SW480 (cell line): Measurements from ENCODE around the gene MAP3K20.
A peak's percentile ranks its signal among the peaks of the same experiment; 100 is the strongest.
"Not testable (repeated sequence)": the region's sequence is repeated elsewhere in the genome, so short reads cannot be mapped to it uniquely, and the experiment has no call there.

Experiments
- DNase-seq: peaks from one replicate; pipeline ENCODE4 v3.0.0-alpha.2; 2016; ENCODE audit warnings: low spot score

MAP3K20 gene

DNA sequence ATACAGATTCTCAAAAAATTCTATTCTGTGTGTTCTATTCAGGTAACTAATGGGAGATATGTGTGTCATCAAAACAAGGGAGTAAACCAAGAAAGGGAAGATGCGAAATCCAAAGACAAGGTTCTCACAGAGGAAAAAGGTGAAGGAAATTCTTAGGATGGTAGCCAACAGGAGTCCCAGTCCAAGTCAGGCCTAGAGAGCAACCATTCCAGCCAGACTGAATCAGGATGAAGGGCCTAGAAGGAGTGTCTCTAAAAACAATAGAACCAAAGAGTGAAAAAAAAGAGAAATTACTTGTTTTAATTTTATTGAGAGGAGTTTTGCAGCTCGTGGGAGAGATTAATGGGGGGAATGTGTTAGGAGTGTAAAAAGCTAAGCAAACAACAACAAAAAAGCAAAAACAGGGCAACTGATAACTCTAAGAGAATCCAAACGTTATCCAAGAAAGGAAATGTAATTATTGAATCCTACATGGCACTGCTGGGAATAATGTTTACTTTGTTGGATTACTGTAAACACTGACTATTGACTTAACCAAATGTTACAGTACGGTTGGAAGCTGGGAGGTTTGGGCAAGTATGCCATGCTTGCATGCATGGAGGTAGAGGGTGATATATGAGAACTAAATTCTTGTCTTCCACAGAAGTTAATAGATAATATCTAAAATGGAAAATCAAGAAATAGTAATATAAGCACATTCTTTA is 12.3 kb downstream of the MAP3K20 start:
- no peak for DNase-seq

DNA sequence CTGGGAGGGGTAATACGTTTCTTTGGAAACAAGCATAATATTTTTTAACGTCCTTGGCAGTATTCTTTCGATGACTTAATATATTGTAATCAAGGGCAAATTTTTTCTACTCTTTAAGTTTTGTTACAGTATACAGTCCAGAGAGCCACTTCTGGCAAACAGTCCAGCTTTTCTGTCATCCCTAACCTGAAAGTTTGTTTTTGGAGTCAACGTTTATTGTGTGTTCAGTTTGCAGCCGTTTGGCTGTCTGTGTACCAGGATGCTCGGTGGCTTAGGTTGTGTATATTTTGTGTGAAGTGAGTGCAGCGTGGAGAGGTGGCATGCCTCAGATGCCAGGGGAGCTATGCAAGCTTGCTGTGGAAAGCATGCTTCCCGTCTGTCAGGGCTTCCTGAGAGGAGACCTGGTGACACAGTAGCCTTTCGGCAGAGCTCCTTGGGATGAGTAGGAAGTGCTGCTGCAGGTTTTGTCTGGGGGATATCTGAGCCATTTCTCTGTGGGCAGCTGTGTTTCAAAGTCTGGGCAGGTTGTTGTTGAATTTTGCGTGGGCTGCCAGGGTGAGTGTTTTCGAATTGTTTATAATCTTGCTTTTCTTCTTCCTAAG is 14.7 kb downstream of the MAP3K20 start:
- no peak for DNase-seq

DNA sequence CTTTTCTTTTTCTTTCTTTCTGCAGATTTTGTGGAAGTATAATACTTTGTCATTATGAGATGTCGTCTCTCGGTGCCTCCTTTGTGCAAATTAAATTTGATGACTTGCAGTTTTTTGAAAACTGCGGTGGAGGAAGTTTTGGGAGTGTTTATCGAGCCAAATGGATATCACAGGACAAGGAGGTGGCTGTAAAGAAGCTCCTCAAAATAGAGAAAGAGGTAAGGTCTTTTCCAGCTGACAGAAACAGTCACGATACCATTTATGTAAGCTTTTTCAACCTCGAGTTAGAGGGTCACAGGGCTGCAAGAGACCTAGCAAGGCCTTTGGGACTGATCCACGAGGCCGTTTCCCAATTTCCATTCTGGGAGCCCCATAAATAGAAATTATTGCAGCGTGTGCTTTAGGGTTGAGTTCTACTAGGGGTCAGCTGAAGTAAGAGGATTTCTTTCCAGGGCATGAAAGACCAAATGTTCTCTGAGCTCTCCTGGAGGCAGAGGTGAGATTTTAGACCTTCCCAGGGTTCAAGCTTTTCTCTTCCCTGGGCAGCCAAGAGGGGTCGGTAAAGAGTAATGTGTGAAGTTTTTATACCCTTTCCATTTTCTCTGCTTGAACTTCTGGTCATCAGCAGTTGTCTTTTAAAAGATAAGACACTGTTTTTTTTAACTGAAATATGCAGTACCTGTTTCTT is 15.5 kb downstream of the MAP3K20 start:
- DNase-seq = no peak

DNA sequence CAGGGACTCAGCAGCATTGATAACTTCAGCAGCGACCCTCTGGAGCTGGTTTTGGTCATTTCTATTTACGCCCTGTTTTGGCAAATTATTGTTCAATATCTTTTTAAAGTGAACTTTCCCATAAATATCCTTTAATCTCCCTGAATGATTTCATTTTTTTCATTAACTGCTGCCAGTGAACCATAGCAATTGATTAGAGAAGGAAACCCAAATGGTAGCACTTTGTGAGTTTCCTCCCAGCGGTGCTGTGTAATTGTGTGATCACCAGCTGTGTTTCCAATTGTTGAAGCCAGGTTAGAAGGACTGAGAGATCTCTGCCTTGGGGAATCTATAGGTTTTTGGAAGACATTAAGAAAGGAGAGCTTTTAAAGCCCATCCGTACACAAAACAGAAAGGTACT is 16.3 kb downstream of the MAP3K20 start:
- no peak for DNase-seq

DNA sequence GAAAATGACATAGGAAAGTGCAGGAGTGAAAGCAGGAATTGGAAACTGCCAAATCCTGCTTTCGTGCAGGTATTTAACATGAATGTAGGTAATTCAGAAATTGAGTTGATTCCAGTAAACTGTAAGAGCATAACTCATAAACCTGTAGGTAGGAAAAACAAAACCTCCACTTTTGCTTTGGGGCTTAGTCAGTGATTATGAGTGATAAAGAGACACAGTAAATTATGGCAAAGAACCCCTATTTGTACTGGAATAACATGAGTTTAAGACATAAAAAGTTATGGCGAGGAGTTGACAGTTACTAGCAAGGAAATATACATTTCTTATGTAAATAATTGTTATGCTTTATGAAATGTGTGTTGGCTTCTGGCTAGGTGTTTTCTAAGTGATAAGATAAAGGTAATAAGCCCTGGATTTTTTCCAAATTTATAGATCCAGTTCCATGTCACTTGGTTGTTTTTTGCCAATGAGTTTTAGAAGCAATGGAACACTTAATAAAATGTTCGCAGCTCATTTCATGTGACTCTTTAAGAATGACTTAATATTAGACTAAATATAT is 17.3 kb downstream of the MAP3K20 start:
- DNase-seq = no peak

DNA sequence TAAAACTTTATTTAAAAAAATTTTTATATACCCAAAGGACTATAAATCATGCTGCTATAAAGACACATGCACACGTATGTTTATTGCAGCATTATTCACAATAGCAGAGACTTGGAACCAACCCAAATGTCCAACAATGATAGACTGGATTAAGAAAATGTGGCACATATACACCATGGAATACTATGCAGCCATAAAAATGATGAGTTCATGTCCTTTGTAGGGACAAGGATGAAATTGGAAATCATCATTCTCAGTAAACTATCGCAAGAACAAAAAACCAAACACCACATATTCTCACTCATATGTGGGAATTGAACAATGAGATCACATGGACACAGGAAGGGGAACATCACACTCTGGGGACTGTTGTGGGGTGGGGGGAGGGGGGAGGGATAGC is 18.0 kb downstream of the MAP3K20 start:
- not testable (repeated sequence) for DNase-seq

DNA sequence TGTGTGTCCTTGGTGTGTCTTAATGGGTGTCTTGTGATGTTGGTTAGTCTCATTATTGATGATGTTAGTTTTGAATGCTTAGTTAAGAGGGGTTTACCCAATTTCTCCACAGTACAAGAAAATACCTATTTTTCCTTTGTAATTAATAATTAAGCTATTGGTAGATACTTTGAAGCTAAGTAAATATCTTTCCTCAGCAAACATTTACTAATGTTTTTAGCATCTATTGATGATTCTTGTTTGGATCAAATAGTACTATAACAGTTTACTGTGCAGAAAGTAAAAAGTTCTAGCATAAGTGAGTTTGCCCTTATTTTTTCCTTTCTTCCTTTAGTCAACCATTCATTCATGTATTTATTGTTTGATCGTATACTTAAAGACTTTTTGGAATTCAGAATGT is 19.1 kb downstream of the MAP3K20 start:
- no peak for DNase-seq

DNA sequence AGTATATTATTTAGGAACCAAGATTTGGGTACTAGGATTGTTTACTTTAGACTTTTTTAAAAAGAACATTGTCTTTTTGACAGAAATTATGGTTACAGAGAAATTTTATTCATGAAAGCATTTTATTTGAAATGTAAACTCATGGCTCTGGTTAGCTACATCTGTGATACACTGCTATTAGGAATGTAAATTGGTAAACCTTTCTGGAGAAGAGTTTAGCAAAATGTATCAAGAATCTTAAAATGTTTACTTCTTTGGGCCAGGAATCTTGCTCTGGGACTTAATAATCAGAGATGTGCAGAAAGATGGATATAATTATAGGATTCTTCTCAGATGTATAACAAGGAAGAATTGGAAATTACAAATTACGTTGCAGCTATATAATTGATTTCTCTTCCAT is 19.7 kb downstream of the MAP3K20 start:
- no peak for DNase-seq

DNA sequence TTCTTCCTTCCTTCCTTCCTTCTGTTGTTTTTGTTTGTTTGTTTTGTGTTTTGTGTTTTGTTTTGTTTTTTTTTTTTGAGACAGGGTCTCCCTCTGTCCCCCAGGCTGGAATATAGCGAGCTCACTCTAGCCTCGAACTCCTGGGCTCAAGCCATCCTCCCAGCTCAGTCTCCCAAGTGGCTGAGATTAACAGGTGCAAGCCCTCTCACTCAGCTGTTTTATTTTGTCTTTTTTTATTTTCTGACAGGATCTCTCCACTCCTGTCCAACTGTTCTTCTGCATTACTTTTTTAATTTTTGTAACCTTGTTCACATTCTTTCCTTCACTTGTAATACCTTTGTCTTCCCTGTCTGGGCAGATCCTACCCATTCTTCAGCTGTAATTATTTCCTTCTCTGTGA is 23.6 kb downstream of the MAP3K20 start:
- DNase-seq = no peak

DNA sequence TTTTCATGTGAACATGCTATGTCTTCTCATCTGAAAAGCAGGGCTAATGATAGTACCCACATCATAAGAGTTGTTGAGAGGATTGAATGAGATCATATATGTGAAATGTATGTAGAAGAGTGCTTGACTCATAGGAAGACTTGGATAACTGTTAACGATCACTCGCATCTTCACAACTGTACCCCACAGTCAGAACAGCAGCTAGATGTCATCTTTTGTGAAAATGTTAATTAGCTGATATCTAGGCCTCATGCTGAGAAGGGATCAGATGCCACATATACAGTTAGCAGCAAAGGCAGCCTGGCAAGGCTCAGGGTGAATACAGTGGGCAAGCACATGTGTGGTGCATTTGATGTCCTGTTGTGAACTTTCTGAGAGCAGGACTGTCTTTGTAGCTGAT is 24.2 kb downstream of the MAP3K20 start:
- no peak for DNase-seq

DNA sequence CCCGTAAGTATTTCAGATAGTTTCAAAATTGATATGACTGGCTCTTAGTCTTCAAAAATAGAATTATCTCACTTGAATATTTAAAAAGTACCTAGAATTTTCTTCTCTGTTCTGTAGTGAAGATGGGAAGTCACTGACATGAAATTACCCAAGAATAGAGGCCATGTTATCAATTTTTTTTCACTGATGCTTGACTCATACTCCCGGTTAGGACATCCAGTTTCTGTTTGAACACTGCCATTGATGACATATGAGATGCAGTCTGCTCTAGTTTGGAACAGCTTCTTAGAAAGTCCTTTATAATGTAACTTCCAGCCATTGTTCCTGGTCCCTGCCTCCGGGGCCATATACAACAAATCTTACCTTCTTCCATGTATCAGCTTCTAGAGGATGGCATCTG is 26.0 kb downstream of the MAP3K20 start:
- DNase-seq = no peak

DNA sequence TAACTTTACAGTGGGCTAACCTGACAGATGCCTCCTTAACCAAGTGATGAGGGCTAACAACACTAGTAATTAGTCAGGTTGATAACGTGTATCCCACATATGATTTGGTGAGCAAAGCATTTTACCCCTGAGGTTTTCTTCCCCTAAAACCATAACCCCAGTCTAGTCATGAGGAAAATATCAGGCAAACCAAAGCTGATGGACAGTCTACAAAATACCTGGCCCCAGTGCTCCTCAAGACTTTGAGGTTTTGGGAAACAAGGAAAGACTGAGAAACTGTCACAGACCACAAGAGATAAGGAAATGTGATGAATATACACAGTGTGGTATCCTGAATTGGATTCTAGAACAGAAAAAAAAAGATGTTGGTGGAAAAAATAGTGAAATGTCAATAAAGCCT is 28.5 kb downstream of the MAP3K20 start:
- no peak for DNase-seq

DNA sequence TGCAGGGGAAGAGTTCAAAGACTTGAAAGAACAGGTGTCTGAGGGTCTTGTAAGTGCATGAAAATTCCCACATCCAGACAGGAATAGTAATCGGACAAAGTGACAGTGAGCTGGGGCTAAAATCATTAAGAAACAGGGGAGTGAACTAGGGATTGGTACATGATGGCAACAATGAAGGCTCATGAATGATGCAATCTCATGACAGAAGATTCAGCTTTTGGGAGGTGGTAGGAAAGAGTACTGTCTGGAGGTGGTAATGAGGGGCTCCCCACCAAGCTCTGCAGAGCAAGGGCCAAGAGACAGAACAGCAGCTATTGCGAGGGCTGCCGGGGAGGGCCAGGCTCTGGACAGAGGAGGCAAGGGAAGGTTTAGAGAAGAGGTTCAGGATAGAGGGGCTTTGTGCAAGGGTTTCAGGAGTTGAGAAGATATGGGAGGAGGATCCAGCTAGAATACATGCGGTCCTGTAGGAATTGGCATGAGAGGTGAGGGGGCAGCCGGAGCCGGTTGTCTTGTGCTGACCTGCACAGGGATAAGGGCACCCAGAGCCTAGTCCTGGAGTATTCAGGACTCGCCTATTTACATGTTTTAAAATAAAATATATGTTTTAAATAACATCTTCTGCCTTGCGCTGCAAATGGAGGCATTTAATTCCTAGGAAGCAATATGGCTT is 31.4 kb downstream of the MAP3K20 start:
- DNase-seq = no peak

DNA sequence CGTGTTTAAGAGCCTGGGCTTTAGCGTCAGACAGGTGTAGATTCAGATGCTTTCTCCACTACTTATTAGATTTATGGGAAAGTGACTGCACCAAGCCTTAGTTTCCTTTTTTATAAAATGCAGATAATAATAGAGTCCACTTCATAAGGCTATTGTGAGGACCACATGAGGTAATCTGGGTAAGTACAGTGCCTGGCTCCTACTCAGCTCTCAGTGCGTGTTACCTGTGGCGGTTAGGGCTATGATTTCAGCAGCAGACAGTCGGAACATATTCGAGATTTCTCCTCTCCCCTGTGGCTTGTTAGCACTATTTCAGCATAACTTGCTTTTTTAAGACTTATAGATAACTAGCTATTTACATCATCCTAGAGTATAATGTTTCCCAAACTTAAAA is 32.0 kb downstream of the MAP3K20 start:
- no peak for DNase-seq

DNA sequence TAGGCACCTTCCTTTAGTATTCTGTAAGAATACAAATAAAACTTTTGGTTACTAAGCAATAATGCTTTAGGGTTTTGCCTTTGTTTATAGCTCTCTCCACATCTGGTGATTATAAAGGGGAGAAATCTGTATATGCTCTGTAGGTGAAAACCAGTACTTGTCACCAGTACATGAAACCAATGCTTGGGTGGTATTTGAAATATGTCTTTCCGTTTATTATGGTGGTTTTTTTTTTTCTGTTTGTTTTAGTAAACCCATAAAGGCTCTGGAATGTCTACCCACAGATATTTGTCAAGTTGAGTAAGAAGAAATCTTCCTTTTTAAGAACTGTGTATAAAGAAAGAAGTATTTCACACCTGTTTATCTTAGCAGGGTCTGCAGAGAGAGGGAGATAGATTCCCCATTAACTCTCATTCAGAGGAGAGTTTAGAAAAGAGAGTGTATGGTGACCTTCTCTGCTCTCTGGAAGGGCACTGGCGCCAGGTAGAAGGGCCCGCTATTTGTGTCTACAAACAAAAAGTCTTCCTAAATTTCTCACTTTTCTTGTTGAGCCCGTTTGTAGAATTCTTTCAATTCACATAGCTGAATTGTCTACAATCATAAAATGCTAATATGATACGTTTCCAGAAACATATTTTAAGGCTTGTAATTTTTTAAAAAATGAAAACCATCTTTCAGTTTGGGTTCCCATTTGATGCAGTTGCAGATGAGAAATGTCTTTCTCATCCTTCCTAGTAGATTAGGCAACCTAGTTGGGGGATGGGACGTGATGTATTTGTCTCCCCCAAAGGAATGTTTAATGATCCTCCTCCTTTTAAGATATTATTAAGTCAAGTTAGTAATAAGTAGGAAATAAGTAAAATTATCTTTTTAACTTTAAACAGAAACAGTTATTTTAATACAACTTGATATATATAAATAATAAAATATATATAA is 33.9 kb downstream of the MAP3K20 start:
- DNase-seq = peak; percentile 41

DNA sequence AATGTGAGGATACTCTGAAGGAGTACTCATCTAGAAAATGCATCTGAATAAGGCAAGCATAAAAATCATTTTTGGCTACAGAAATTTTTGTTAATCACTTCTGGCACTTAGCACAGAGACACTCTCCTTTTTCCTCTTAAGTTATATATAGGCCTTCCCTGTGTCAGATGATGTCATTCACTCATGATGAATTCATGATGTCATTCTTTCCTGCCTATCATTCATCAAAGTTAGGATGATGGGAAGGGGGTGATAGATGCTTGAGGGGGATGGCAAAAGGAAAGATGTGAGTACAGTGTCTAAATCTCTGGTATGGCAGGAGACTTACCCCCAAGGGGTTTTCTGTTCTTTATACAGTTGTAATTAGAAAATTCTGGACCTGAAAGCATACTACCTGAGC is 42.0 kb downstream of the MAP3K20 start:
- DNase-seq = no peak

DNA sequence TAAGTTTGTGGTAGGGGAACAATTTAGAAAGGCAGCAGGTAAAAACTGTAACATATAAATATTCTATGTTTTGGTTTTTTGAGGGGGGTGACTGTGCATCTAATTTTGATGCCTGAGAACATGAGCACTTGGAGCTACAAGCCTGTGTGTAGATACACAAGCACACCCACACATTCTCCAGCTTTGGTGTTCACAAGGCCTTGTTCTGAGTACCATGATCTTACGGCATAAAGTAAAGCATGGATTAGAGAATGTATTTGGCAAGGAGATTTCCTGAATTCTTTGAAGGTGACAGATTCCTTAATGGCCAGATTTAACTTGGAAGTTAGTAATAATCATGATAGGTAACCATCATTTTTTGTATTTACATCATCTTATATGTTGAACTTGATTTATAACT is 42.7 kb downstream of the MAP3K20 start:
- no peak for DNase-seq

DNA sequence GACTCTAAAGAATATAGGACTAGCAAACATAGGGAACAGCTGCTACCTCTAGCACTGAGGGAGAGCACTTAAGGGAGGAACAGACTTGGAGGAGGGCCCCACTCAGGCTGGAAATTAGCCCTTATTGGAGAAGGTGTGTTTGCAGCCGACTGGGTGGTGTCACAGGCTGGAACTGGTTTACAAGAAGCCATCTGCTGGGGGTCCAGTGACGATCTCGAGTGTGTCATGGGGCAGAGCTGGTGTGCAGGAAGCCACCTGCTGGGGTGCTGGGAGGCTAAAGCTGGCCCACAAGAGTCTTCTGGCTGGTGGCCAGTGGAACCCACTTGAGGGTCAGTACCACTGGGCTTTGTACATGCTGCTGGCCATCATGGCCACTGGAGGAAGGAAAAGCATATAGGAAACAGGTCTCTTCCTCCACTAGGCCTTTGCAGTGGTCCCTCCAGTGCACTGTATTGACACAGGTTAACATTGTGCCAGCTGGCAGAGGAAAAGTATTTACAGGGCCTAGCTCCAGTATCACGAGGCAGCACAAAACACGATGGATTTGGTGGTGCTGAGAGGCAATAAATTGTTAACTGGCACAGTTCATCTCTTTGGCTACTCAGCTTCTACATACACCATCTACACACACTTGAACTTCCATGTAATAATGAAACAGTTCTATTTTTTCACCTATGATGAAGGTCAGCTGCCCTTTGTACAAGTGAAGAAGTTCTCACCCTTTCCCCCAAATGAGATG is 43.6 kb downstream of the MAP3K20 start:
- no peak for DNase-seq

DNA sequence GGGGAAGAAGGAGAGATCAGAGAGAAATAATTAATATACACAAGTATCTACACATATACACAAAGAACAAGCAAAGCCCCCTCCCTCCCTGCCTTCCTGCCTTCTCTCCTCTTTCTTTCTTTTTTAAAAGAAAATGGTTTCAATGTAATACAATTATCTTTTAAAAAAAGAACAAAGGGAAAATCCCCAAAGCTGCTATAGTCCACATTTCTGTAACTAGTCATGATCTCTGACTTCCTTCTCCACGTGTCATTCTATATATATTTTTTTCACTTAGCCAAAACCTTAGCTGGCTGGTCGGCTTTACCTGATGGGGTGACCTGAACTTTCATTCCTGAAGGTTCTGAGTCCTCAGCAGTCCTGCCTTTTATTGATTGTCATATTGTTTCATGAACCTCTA is 44.3 kb downstream of the MAP3K20 start:
- no peak for DNase-seq

DNA sequence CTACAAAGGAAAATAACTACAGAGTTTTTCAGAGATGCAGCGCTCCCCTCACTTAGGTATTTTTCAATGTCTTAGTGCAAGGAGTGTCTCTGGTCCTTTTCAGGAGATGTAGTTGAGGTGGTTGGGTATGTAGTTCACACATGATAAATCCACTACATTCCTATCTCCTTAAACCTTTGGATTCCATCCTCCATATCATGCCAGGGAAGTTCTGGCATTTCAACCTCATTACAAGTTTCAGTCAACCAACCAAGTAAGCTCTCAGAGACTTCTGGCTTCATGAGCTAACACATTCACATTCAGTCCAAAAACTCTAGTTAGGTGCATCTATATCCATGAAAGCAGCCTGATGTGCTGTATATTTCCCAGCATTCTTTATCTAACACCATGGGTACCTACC is 47.3 kb downstream of the MAP3K20 start:
- no peak for DNase-seq

DNA sequence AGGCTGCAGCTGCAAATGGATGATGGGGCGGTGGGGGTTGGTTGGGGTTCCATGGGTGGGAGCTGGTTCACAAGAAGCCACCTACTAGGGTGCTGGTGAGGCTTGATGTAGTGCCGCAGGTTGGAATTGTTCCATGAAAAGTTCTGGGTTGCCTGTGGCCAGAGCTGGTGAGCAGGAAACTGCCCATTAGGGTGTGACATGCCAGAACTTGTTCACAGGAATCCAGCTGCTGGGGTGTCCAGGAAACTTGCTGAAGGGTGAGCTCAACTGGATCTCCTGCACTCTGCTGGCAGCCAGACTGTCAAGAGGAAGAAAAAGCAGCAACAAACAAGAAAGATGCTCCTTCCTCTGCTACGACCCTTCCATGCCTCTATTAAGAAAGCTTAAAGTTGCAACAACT is 48.8 kb downstream of the MAP3K20 start:
- peak; percentile 25 for DNase-seq
